ENCODE measurements around the gene KANSL1.

DNA sequence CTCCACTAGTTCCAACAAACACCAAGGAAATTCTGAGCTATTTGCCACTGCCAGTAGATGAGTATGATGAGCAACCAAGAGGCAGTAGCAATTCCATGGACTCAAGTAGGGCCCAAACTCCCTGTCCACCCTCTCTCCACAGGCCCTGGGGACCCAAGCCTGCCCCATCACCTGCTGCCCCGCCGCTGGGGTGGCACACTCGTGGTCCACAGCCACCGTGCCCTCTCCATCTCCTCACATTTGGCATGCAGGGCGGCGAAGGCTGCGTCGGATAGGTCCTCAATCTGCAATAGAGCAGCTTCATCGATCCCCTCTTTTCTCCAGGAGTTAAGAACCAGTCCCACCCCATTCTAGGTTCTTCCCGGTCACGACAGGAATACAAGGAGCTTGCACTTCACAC, 160.3 kb downstream of the KANSL1 start:
- TF ChIP-seq, protein P1, sequence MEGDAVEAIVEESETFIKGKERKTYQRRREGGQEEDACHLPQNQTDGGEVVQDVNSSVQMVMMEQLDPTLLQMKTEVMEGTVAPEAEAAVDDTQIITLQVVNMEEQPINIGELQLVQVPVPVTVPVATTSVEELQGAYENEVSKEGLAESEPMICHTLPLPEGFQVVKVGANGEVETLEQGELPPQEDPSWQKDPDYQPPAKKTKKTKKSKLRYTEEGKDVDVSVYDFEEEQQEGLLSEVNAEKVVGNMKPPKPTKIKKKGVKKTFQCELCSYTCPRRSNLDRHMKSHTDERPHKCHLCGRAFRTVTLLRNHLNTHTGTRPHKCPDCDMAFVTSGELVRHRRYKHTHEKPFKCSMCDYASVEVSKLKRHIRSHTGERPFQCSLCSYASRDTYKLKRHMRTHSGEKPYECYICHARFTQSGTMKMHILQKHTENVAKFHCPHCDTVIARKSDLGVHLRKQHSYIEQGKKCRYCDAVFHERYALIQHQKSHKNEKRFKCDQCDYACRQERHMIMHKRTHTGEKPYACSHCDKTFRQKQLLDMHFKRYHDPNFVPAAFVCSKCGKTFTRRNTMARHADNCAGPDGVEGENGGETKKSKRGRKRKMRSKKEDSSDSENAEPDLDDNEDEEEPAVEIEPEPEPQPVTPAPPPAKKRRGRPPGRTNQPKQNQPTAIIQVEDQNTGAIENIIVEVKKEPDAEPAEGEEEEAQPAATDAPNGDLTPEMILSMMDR (IDR thresholded peaks at IDR 0.05), result no peak
- TF ChIP-seq EZH2 (IDR thresholded peaks at IDR 0.05), result no peak
